Upper lobe of left lung (tissue), 6 donors: ENCODE results near the gene SLF2. TPM values are rescaled to one million over a fixed set of nuclear protein-coding genes. Genes with fewer than 3 reads are reported as not detected.
A peak's percentile ranks its signal among the peaks of the same experiment; 100 is the strongest.

Source experiments
- ATAC-seq, 2 donors: fragments of 200-7000 bp; cut with Tn5 transposase; one replicate each; pipeline ENCODE4 v1.9.1; 2022; ENCODE audit warnings: mild to moderate bottlenecking in 2 of 2, moderate library complexity in 2 of 2; ENCODE audit not compliant: low FRiP score in 2 of 2
- DNase-seq, 2 donors: peaks; one replicate each; pipeline ENCODE4 v3.0.0-alpha.2; 2019 to 2020
- H3K27ac ChIP-seq, 4 donors: fragments of 200-600 bp; sonication (generic); one replicate each; pipeline ENCODE4 v1.5.1; 2016 to 2019
- H3K27me3 ChIP-seq, 4 donors: fragments of 200-600 bp; sonication (generic); one replicate each; pipeline ENCODE4 v1.5.1; 2017 to 2019
- H3K36me3 ChIP-seq, 4 donors: fragments of 200-600 bp; sonication (generic); one replicate each; pipeline ENCODE4 v1.5.1; 2016 to 2019
- H3K4me1 ChIP-seq, 4 donors: fragments of 200-600 bp; sonication (generic); one replicate each; pipeline ENCODE4 v1.5.1; 2018 to 2019
- H3K4me3 ChIP-seq, 4 donors: fragments of 200-600 bp; sonication (generic); one replicate each; pipeline ENCODE4 v1.5.1; 2017 to 2019; ENCODE audit warnings: mild to moderate bottlenecking in 2 of 4, moderate library complexity in 1 of 4
- H3K9me3 ChIP-seq, 4 donors: fragments of 200-600 bp; sonication (generic); one replicate each; pipeline ENCODE4 v1.5.1; 2018 to 2019
- EP300 ChIP-seq, 4 donors: sonication (generic); formaldehyde crosslinking; IDR thresholded peaks; one replicate each; pipeline ENCODE4 v1.5.1; 2017; ENCODE audit warnings: antibody characterized with exemption in 4 of 4, control low read depth in 2 of 4
- POLR2A ChIP-seq, 4 donors: fragments of 450-650 bp; IDR thresholded peaks; one replicate each; pipeline ENCODE4 v1.5.1; 2016 to 2017; ENCODE audit warnings: antibody characterized with exemption in 4 of 4, mild to moderate bottlenecking in 2 of 4
- POLR2AphosphoS5 ChIP-seq, 2 donors: sonication (generic); formaldehyde crosslinking; IDR thresholded peaks; one replicate each; pipeline ENCODE4 v1.5.1; 2017; ENCODE audit warnings: antibody characterized with exemption in 2 of 2
- WGBS, 2 donors: methylation state at CpG; one replicate each; pipeline ENCODE4 v1.1.5; 2017 to 2018; 5-methylcytosine and 5-hydroxymethylcytosine counted together
- total RNA-seq, 6 donors: library from RNA; depleted of rRNA in 4 of 6; stranded (reverse); fragments of >200 nt in 4 of 6; gene quantifications; one replicate each; pipeline versions ENCODE4 v1.1.0 to v1.2.1, GENCODE V29; 2016 to 2021
- TF ChIP-seq, protein P1 (sequence below), 6 experiments: fragments of 450-650 bp in 4 of 6; fragments of 200-600 bp in 2 of 6; sonication (generic) in 2 of 6; IDR thresholded peaks; one replicate each; pipeline ENCODE4 v1.5.1; 2016 to 2019; ENCODE audit warnings: antibody characterized with exemption in 6 of 6
- donor health status: DM: no; HTN: no; CAD: no; lungs with moderate emphysema.
- donor health status: DM: no; HTN: yes; CAD: no; lungs with severe emphysema.

Gene SLF2
- total RNA-seq, 6 donors from 2014 or later = 13.4 to 60.8 (median 28.2) TPM

GRCh38 chr10:100986952-100987684 is 74.4 kb downstream of the SLF2 start, which contains the start of the genes MRPL43 and TWNK:
Gene MRPL43, minus strand, starts transcription at chr10:100987497. Its CDS starts 54 bp downstream, at chr10:100987443.
Gene TWNK, plus strand, starts transcription at chr10:100987543. Its CDS starts 668 bp downstream, at chr10:100988211.
- H3K4me3 ChIP-seq = peak within 1 kb of the TSS; percentile 95 to 99 (median 96)
- 1 to 2% methylated on average over 23 to 37 of the region's 75 CpGs for WGBS, 2 donors
- H3K9me3 ChIP-seq = no peaks in the 10 kb centered on the region
- peak; percentile 86 to 91 for DNase-seq
- TF ChIP-seq, protein P1, sequence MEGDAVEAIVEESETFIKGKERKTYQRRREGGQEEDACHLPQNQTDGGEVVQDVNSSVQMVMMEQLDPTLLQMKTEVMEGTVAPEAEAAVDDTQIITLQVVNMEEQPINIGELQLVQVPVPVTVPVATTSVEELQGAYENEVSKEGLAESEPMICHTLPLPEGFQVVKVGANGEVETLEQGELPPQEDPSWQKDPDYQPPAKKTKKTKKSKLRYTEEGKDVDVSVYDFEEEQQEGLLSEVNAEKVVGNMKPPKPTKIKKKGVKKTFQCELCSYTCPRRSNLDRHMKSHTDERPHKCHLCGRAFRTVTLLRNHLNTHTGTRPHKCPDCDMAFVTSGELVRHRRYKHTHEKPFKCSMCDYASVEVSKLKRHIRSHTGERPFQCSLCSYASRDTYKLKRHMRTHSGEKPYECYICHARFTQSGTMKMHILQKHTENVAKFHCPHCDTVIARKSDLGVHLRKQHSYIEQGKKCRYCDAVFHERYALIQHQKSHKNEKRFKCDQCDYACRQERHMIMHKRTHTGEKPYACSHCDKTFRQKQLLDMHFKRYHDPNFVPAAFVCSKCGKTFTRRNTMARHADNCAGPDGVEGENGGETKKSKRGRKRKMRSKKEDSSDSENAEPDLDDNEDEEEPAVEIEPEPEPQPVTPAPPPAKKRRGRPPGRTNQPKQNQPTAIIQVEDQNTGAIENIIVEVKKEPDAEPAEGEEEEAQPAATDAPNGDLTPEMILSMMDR (IDR thresholded peaks at IDR 0.05) = peak in 1 of 6 experiments; percentile 27
- TF ChIP-seq POLR2A (IDR thresholded peaks at IDR 0.05) = peak in 1 of 4 donors; percentile 78
- TF ChIP-seq EP300 (IDR thresholded peaks at IDR 0.05) = no peak
- TF ChIP-seq POLR2AphosphoS5 (IDR thresholded peaks at IDR 0.05) = peak; percentile 69 to 74
- peaks cover 2 to 42% (median 30%) of the 10 kb centered on the region in 4 donors for H3K36me3 ChIP-seq
- ATAC-seq = peak; percentile 87 to 94
- peaks cover 19 to 32% (median 22%) of the 10 kb centered on the region in 4 donors for H3K4me1 ChIP-seq
- peak within 1 kb of the TSS; percentile 54 to 87 (median 80) for H3K27ac ChIP-seq
- H3K27me3 ChIP-seq = no peaks in the 10 kb centered on the region

DNA sequence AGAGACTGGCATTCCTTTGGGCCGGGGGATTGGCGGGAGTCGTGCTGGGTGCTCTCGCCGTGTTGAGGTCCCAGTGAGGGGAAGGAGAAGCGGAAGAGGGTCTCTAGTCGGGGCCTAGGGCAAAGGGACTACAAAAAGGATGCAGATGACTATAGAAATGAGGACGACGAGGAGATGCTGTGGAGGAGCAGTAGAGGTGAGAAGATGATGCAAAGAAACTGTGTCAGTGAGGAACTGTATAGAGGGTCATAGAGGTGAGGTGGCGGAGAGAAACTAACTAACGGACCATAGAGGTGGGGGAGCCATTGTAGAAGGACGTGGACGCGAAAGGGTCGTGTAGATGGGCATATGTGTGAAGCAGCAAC is 74.9 kb downstream of the SLF2 start:
- peaks cover 2 to 38% (median 28%) of the 10 kb centered on the region in 4 donors for H3K36me3 ChIP-seq
- H3K27me3 ChIP-seq = no peaks in the 10 kb centered on the region
- peak overlapping the region; percentile 54 to 87 (median 80) for H3K27ac ChIP-seq
- H3K9me3 ChIP-seq = no peaks in the 10 kb centered on the region
- WGBS, 2 donors = 1% methylated on average over 15 of the region's 15 CpGs
- peaks cover 19 to 32% (median 22%) of the 10 kb centered on the region in 4 donors for H3K4me1 ChIP-seq
- DNase-seq (no peak), ATAC-seq (no peak)
- TF ChIP-seq, protein P1 (IDR thresholded peaks at IDR 0.05) = no peak
- TF ChIP-seq POLR2AphosphoS5 (IDR thresholded peaks at IDR 0.05) = no peak
- TF ChIP-seq POLR2A (IDR thresholded peaks at IDR 0.05) = no peak
- TF ChIP-seq EP300 (IDR thresholded peaks at IDR 0.05) = no peak
- peak overlapping the region; percentile 95 to 99 (median 96) for H3K4me3 ChIP-seq

GRCh38 chr10:100988166-100988565 is 75.4 kb downstream of the SLF2 start:
- Histone ChIP-seq H3K27ac (no peak overlapping the region), H3K4me1 (peaks cover 19 to 32% (median 22%) of the 10 kb centered on the region in 4 donors), H3K36me3 (peaks cover 2 to 38% (median 28%) of the 10 kb centered on the region in 4 donors), H3K27me3 (no peaks in the 10 kb centered on the region), H3K9me3 (no peaks in the 10 kb centered on the region), H3K4me3 (peak overlapping the region in 3 of 4 donors; percentile 96 to 99 (median 96))
- ATAC-seq (no peak), DNase-seq (no peak)
- no peak for TF ChIP-seq POLR2AphosphoS5 (IDR thresholded peaks at IDR 0.05)
- no peak for TF ChIP-seq EP300 (IDR thresholded peaks at IDR 0.05)
- TF ChIP-seq, protein P1 (IDR thresholded peaks at IDR 0.05) = no peak
- TF ChIP-seq POLR2A (IDR thresholded peaks at IDR 0.05) = no peak
- 77 to 78% methylated on average over 5 to 10 of the region's 10 CpGs for WGBS, 2 donors

GRCh38 chr10:100989088-100989487 is 76.3 kb downstream of the SLF2 start:
- DNase-seq = no peak
- H3K36me3 ChIP-seq = peaks cover 2 to 39% (median 24%) of the 10 kb centered on the region in 4 donors
- ATAC-seq = no peak
- no peaks in the 10 kb centered on the region for H3K27me3 ChIP-seq
- peaks cover 19 to 32% (median 22%) of the 10 kb centered on the region in 4 donors for H3K4me1 ChIP-seq
- TF ChIP-seq POLR2AphosphoS5 (IDR thresholded peaks at IDR 0.05) (no peak), POLR2A (IDR thresholded peaks at IDR 0.05) (no peak), EP300 (IDR thresholded peaks at IDR 0.05) (no peak)
- TF ChIP-seq, protein P1 (IDR thresholded peaks at IDR 0.05) = no peak
- no peak overlapping the region for H3K4me3 ChIP-seq
- 77 to 95% methylated on average over 18 to 21 of the region's 21 CpGs for WGBS, 2 donors
- no peak overlapping the region for H3K27ac ChIP-seq
- no peaks in the 10 kb centered on the region for H3K9me3 ChIP-seq
